GM12874 (cell line): Measurements from ENCODE around the gene CNTN3.

Source experiments
- CTCF ChIP-seq: IDR thresholded peaks from 2 replicates; pipeline ENCODE4 v1.5.1; 2011; ENCODE audit warnings: low read depth, mild to moderate bottlenecking, control low read depth, low read length, moderate library complexity; ENCODE audit not compliant: insufficient read depth

CNTN3 gene

GRCh38 chr3:74613060-74613459 lies 1.4 kb downstream of the CNTN3 start:
- no peak for TF ChIP-seq CTCF

- TF ChIP-seq CTCF = no peak
These were observed 3.3 kb downstream of the CNTN3 start for GRCh38 chr3:74611206-74611605.

GRCh38 chr3:74607803-74608202 lies 6.7 kb downstream of the CNTN3 start:
- TF ChIP-seq CTCF = no peak

- no peak for TF ChIP-seq CTCF
These were observed 7.5 kb downstream of the CNTN3 start for GRCh38 chr3:74606996-74607395.

- no peak for TF ChIP-seq CTCF
These were observed 9.0 kb downstream of the CNTN3 start for GRCh38 chr3:74605437-74605836.

GRCh38 chr3:74603292-74603691 lies 11.2 kb downstream of the CNTN3 start:
- TF ChIP-seq CTCF = no peak

GRCh38 chr3:74602471-74602870 lies 12.0 kb downstream of the CNTN3 start:
- TF ChIP-seq CTCF = no peak

- TF ChIP-seq CTCF = no peak
These were observed 12.7 kb downstream of the CNTN3 start for GRCh38 chr3:74601793-74602192.
